IMR-90 (cell line): ENCODE results near the gene CACNA2D3. TPM values are rescaled to one million over a fixed set of nuclear protein-coding genes. Genes with fewer than 3 reads are reported as not detected.

Experiments used
- ATAC-seq: fragments of 200-7000 bp; cut with Tn5 transposase; 2 replicates; pipeline ENCODE4 v1.9.1; 2020; ENCODE audit warnings: low read depth, mild to moderate bottlenecking, moderate library complexity
- BruUV-seq: library from RNA; stranded (reverse); fragments of 400-500 nt; replicated peaks from 2 replicates; lab custom pipeline; 2021; lab: Mats Ljungman, UMichigan
- CTCF ChIA-PET: fragments of 300-600 bp; formaldehyde crosslinking; extraction: SDS; loops from one replicate; lab custom pipeline; 2021; ENCODE audit warnings: antibody characterized with exemption; lab: Yijun Ruan, JAX
- POLR2A ChIA-PET: fragments of 300-600 bp; sonication (Branson Sonifier 250); formaldehyde crosslinking; loops from one replicate; lab custom pipeline; 2022; ENCODE audit warnings: antibody characterized with exemption; ENCODE audit not compliant: unreplicated experiment; lab: Charles Lee
- DNase-seq: peaks from one replicate; pipeline ENCODE4 v3.0.0; 2013
- H2AFZ ChIP-seq: replicated peaks from 2 replicates; pipeline ENCODE3; 2013; ENCODE audit warnings: low read length, mild to moderate bottlenecking; ENCODE audit not compliant: poor library complexity
- H2AK5ac ChIP-seq: 2 replicates; pipeline ENCODE4 v1.6.1; 2013; ENCODE audit warnings: low read depth, low read length, inconsistent platforms
- H2AK9ac ChIP-seq: replicated peaks from 2 replicates; pipeline ENCODE3; 2013; ENCODE audit warnings: mild to moderate bottlenecking, low read depth, low read length, moderate library complexity; ENCODE audit not compliant: poor library complexity
- H2BK120ac ChIP-seq: 2 replicates; pipeline ENCODE4 v1.6.1; 2013; ENCODE audit warnings: low read depth, low read length, inconsistent platforms
- H2BK15ac ChIP-seq: 3 replicates; pipeline ENCODE4 v1.6.1; 2013; ENCODE audit warnings: low read depth, low read length, inconsistent platforms
- H2BK20ac ChIP-seq: 2 replicates; pipeline ENCODE4 v1.6.1; 2013; ENCODE audit warnings: low read depth, mild to moderate bottlenecking, inconsistent platforms, low read length, moderate library complexity
- H2BK5ac ChIP-seq: 2 replicates; pipeline ENCODE4 v1.6.1; 2013; ENCODE audit warnings: mild to moderate bottlenecking, low read depth, low read length, inconsistent platforms; ENCODE audit not compliant: poor library complexity, severe bottlenecking
- H3K14ac ChIP-seq: replicated peaks from 2 replicates; pipeline ENCODE4 v1.6.1; 2013; ENCODE audit warnings: low read depth, low read length, inconsistent platforms
- H3K18ac ChIP-seq: 2 replicates; pipeline ENCODE4 v1.6.1; 2013; ENCODE audit warnings: low read depth, low read length, control low read depth
- H3K23ac ChIP-seq: 2 replicates; pipeline ENCODE4 v1.6.1; 2013; ENCODE audit warnings: low read depth, low read length, inconsistent platforms
- H3K27ac ChIP-seq: 2 replicates; pipeline ENCODE4 v1.5.1; 2013; ENCODE audit warnings: mild to moderate bottlenecking, control low read depth, low read length; ENCODE audit not compliant: insufficient read depth
- H3K27me3 ChIP-seq: 2 replicates; pipeline ENCODE4 v1.6.1; 2013; ENCODE audit warnings: low read length; ENCODE audit not compliant: control insufficient read depth, insufficient read depth
- H3K36me3 ChIP-seq: 2 replicates; pipeline ENCODE4 v1.6.1; 2013; ENCODE audit warnings: low read length, mixed read lengths; ENCODE audit not compliant: control insufficient read depth, insufficient read depth
- H3K4ac ChIP-seq: 2 replicates; pipeline ENCODE4 v1.6.1; 2013; ENCODE audit warnings: low read depth, low read length, inconsistent platforms
- H3K4me1 ChIP-seq: 2 replicates; pipeline ENCODE4 v1.6.1; 2013; ENCODE audit warnings: low read length, mixed read lengths; ENCODE audit not compliant: control insufficient read depth, insufficient read depth
- H3K4me2 ChIP-seq: 2 replicates; pipeline ENCODE4 v1.6.1; 2013; ENCODE audit warnings: low read depth, mild to moderate bottlenecking, control low read depth, low read length, moderate library complexity
- H3K4me3 ChIP-seq: 2 replicates; pipeline ENCODE4 v1.5.1; 2013; ENCODE audit warnings: low read depth, mild to moderate bottlenecking, control low read depth, low read length, moderate library complexity; ENCODE audit not compliant: insufficient read depth
- H3K56ac ChIP-seq: 2 replicates; pipeline ENCODE4 v1.6.1; 2013; ENCODE audit warnings: low read length, inconsistent platforms; ENCODE audit not compliant: insufficient read depth; ENCODE audit errors: extremely low read depth
- H3K79me1 ChIP-seq, 2 experiments: 2 replicates each; pipeline ENCODE4 v1.6.1; 2013; ENCODE audit warnings: low read length in 2 of 2, inconsistent platforms in 1 of 2, low read depth in 1 of 2
- H3K9ac ChIP-seq: 2 replicates; pipeline ENCODE4 v1.6.1; 2013; ENCODE audit warnings: low read depth, low read length, control low read depth
- H3K9me1 ChIP-seq: 2 replicates; pipeline ENCODE4 v1.6.1; 2013; ENCODE audit warnings: low read length, inconsistent platforms; ENCODE audit not compliant: insufficient read depth
- H3K9me3 ChIP-seq: 2 replicates; pipeline ENCODE4 v1.6.1; 2013; ENCODE audit warnings: low read length; ENCODE audit not compliant: control insufficient read depth, insufficient read depth
- H4K20me1 ChIP-seq: 2 replicates; pipeline ENCODE4 v1.6.1; 2013; ENCODE audit warnings: low read length, inconsistent platforms; ENCODE audit not compliant: insufficient read depth
- H4K5ac ChIP-seq: 2 replicates; pipeline ENCODE4 v1.6.1; 2013; ENCODE audit warnings: mild to moderate bottlenecking, low read depth, low read length, control low read depth
- H4K8ac ChIP-seq, 2 experiments: 2 replicates each; pipeline ENCODE4 v1.6.1; 2013; ENCODE audit warnings: low read depth in 2 of 2, low read length in 2 of 2, control low read depth in 1 of 2, inconsistent platforms in 1 of 2
- H4K91ac ChIP-seq: 2 replicates; pipeline ENCODE4 v1.6.1; 2013; ENCODE audit warnings: low read depth, low read length, inconsistent platforms; ENCODE audit not compliant: insufficient read depth
- CHD1 ChIP-seq: IDR thresholded peaks from 2 replicates; pipeline ENCODE4 v1.6.1; 2012; ENCODE audit warnings: low read depth, low read length, improper control_type of control experiment
- CTCF ChIP-seq: conservative IDR thresholded peaks from 2 replicates; pipeline ENCODE4 v1.5.1; 2012; ENCODE audit warnings: mild to moderate bottlenecking, low read depth, low read length, improper control_type of control experiment
- MXI1 ChIP-seq: IDR thresholded peaks from 2 replicates; pipeline ENCODE4 v1.6.1; 2012; ENCODE audit warnings: low read depth, mild to moderate bottlenecking, low read length, moderate library complexity, borderline replicate concordance
- RCOR1 ChIP-seq: IDR thresholded peaks from 2 replicates; pipeline ENCODE4 v1.6.1; 2012; ENCODE audit warnings: mild to moderate bottlenecking, low read length, improper control_type of control experiment; ENCODE audit not compliant: insufficient replicate concordance
- RFX5 ChIP-seq: IDR thresholded peaks from 2 replicates; pipeline ENCODE4 v1.8.0; 2012; ENCODE audit warnings: low read depth, mild to moderate bottlenecking, low read length, moderate library complexity
- WGBS, 2 experiments: methylation state at CpG; one replicate each; pipeline versions ENCODE4 v1.1.5 to v1.1.7; 2013; ENCODE audit warnings: missing lambda C conversion rate in 2 of 2; ENCODE audit not compliant: insufficient read length in 1 of 2; ENCODE audit errors: extremely low coverage in 2 of 2; 5-methylcytosine and 5-hydroxymethylcytosine counted together
- dilution Hi-C: fragments of 300-500 bp; cut with HindIII; formaldehyde crosslinking; loops from one replicate; pipeline ENCODE4 v1.14.3; 2018; ENCODE audit warnings: low sequenced_read_pairs; ENCODE audit not compliant: unreplicated experiment
- in situ Hi-C: fragments of 300-500 bp; cut with MboI; formaldehyde crosslinking; loops from 3 replicates; pipeline ENCODE4 v1.14.3; 2019; ENCODE audit warnings: low sequenced_read_pairs, inconsistent platforms, mixed read lengths
- intact Hi-C: fragments of 100-400 bp; cut with micrococcal nuclease; formaldehyde crosslinking; loops from 2 replicates; pipeline ENCODE4 v1.10.0; 2022
- polyA plus RNA-seq, 3 experiments: library from polyadenylated mRNA; depleted of rRNA; stranded (reverse); fragments of >200 nt; gene quantifications; 2 replicates each; pipeline ENCODE4 v1.2.3, GENCODE V29; 2012; ENCODE audit warnings: low replicate concordance in 1 of 3
- total RNA-seq: library from RNA; depleted of rRNA; stranded (reverse); fragments of >200 nt; gene quantifications from 2 replicates; pipeline ENCODE4 v1.2.3, GENCODE V29; 2012

Gene CACNA2D3
- total and polyA plus RNA-seq, 2 of the 4 experiments (the other 2 are of a cell fraction) = 0.36 to 0.41 TPM

GRCh38 chr3:54928046-54928770 is 805.9 kb downstream of the CACNA2D3 start, which contains the start of gene LRTM1:
TSS of gene LRTM1 (minus strand) at chr3:54928059. CDS start at chr3:54927911, 148 bp downstream.
- no peaks in the 10 kb centered on the region for H3K4me1 ChIP-seq
- TF ChIP-seq RCOR1 = no peak
- TF ChIP-seq MXI1 = no peak
- TF ChIP-seq CTCF = no peak
- no peak for TF ChIP-seq RFX5
- no peak for TF ChIP-seq CHD1
- H3K9me3 ChIP-seq = no peaks in the 10 kb centered on the region
- no peak within 1 kb of the TSS for H2BK120ac ChIP-seq
- H3K56ac ChIP-seq = no peak within 1 kb of the TSS
- H4K8ac ChIP-seq = no peak within 1 kb of the TSS
- H3K23ac ChIP-seq = no peak within 1 kb of the TSS
- DNase-seq = no peak
- ATAC-seq = no peak
- no peaks in the 10 kb centered on the region; the same call in 1 of the 2 replicates for H3K27me3 ChIP-seq
- 69% methylated on average over 7 of the region's 14 CpGs; no CpG with 5 or more reads in 1 of the 2 experiments for WGBS, 2 experiments
- H2BK5ac ChIP-seq = no peak within 1 kb of the TSS
- intact Hi-C loops = no loop called here
- no peaks in the 10 kb centered on the region for H4K20me1 ChIP-seq
- CTCF ChIA-PET = no interaction called here
- dilution Hi-C loops = no loop called here
- H3K4me2 ChIP-seq = no peak within 1 kb of the TSS
- H2BK15ac ChIP-seq = no peak within 1 kb of the TSS
- H2AK9ac ChIP-seq = no peak within 1 kb of the TSS
- no peak within 1 kb of the TSS for H3K4ac ChIP-seq
- no peak within 1 kb of the TSS for H4K91ac ChIP-seq
- no peak within 1 kb of the TSS for H4K5ac ChIP-seq
- H2AK5ac ChIP-seq = no peak within 1 kb of the TSS
- no peak within 1 kb of the TSS for H3K4me3 ChIP-seq
- BruUV-seq = no TSS peak
- H3K9ac ChIP-seq = no peak within 1 kb of the TSS
- no peak within 1 kb of the TSS for H2BK20ac ChIP-seq
- no peak within 1 kb of the TSS for H3K14ac ChIP-seq
- H3K9me1 ChIP-seq = no peaks in the 10 kb centered on the region
- H3K27ac ChIP-seq = no peak within 1 kb of the TSS
- in situ Hi-C loops = no loop called here
- H2AFZ ChIP-seq = no peak within 1 kb of the TSS
- POLR2A ChIA-PET = no interaction called here
- no peaks in the 10 kb centered on the region for H3K36me3 ChIP-seq
- H3K79me1 ChIP-seq = no peaks in the 10 kb centered on the region
- no peak within 1 kb of the TSS for H3K18ac ChIP-seq
